Superior temporal gyrus (tissue), 1 donor: ENCODE data around the gene NFKBIB.
"Not testable (repeated sequence)": the region's sequence is repeated elsewhere in the genome, so short reads cannot be mapped to it uniquely, and the experiment has no call there.

Experiments
- DNase-seq: peaks from one replicate; pipeline ENCODE4 v3.0.0-alpha.2; 2016; ENCODE audit errors: extremely low spot score

NFKBIB gene

DNA sequence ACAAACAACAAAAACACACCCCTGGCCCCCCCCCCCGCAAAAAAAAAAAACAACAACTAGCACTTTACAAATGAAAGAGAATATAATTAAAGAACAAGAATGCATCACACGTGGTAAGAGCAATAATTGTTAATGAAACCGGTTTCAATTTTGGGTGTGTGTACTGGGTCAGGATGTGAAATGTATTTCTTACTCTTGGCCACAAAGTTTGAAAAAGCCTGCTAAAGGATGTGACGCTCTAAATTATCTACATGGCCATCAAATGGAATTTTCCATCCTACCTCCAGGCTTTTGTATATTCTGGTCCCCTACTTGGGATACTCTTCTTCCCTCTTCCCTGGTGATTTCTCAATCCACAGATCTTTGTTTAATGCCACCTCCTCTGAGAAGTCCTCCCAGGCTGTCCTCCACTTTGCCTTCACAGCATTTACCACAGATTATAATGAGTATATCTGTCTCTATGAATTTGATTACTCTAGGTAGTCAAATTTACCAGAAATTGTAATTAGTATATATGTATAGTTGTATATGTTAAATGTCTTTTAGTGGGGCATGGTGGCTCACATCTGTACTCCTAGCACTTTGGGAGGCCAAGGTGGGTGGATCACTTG, 28.7 kb downstream of the NFKBIB start:
- DNase-seq, result no peak

DNA sequence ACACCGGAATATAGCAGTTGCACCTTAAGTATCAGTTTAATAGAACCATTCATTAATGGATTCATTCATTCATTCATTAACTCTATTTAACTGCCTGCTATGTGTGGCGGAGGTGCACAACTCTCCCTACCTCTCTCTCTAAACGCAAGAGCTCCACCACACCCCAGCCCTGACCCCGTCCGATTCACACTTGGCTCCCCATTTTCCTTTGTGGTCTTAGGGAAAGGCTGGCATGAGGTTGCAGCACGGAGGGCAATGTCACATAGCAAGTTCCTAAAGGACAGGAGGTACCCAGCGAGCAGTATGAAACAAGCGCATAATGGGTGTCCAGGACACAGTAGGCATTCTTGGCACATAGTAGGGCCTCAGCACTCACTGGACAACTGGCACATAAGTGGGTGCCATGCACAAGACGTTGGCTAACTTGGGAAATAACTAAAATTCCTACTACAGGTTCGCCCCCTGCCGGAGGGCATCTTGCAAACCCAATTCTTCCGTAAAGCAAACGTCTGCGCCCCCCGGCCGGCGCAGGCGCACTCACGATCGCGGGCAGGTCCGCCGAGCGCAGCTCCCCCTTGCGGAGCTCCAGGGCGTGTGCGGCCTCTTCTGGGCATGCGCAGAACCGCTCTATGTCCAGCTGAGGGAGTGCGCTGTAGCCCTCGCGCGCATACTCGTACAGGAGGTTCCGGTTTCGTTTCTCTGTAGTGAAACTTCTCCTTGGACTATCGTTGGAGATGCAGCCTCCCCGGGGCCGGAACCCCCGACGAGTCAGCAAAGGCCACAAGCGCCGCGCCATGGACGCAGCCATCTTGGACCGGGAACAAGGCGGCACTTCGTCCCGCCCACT, 30.4 kb downstream of the NFKBIB start, which contains the start of gene SARS2:
Gene SARS2 (minus strand): TSS at position 835 of the 847 bp plus-strand sequence. CDS start 27 bp downstream, at position 808.
- peak; percentile 95 for DNase-seq

DNA sequence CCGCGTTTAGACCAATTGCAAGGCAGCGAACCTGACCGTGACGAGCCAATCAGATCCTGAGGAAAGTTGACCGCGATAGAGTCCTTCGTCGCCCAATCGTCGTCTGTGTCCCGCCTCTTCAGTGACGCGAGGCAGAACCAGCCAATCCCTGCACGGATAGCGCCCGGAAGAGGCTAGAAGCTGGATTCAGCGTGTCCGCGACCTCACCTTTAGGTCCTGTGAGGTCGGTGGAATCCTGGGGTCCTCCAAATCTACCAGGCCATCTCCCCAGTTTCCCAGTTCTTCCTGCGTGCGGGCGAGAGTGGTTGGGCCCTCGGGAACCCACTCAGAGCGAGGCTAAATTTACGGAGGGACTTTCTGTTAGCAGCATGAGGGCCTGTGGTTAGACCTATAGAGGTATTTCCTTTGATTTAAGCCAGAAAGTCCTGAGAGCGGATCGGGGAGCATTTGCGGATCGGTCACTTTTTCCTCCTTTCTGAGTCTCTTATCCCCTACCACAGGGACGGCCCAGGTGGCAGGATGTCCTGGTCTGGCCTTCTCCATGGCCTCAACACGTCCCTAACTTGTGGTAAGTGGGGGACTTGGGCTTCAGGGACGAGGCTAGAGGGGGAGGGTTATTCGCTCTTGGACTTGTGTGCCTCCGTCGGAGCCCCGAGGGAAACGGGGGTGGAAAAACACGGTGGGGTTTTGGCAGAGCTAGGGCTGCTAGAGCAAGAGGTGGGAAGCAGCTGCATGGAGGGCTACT, 31.2 kb downstream of the NFKBIB start, which contains the start of gene MRPS12:
Gene MRPS12 (plus strand): TSS at position 169 of the 745 bp plus-strand sequence. CDS start 351 bp downstream, at position 520.
- peak; percentile 100 for DNase-seq

DNA sequence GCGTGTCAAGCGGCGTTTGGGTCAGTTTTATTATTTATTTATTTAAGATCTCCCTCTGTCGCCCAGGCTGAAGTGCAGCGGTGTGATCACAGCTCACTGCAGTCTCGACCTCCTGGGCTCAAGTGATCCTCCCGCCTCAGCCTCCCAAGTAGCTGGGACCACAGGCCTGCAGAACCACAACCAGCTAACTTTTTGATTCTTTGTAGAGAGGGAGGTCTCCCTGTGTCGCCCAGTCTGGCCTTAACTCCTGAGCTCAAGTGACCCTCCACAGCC, 31.7 kb downstream of the NFKBIB start:
- no peak for DNase-seq

DNA sequence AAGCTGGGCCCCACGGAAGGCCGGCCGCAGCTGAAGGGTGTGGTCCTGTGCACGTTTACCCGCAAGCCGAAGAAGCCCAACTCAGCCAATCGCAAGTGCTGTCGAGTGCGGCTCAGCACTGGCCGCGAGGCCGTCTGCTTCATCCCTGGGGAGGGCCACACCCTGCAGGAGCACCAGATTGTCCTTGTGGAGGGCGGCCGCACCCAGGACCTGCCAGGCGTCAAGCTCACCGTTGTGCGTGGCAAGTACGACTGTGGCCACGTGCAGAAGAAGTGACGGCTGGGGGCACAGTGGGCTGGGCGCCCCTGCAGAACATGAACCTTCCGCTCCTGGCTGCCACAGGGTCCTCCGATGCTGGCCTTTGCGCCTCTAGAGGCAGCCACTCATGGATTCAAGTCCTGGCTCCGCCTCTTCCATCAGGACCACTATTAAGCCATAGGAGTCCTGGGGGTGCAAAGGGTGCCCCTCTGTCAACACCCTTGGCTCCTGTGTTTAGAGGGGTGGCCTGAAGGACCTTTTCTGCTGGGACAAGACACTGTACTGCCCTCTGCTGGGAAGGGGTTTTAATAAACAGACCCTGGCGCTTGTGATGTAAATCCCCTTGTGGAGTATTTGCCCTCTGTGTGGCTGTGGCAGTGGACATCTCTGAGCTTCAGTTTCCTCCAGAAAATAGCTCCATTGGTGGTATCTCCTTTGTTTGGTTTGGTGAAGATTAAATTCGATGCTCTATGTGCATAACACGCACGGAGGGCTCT, 32.8 kb downstream of the NFKBIB start:
- no peak for DNase-seq

DNA sequence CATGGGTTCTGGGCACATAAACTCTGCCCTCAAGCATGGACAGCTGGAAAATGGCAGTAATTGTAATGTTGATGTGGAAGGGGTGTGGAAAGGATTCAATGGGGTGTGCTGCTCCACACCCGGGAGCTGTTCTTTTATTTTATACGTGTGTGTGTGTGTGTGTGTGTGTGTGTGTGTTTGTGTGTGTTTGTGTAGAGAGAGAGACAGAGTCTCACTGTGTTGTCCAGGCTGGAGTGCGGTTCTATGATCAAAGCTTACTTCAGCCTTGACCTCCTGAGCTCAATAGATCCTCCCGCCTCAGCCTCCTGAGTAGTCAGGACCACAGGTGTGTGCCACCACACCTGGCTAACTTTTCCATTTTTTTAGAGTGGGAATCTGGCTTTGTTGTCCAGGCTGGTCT, 33.8 kb downstream of the NFKBIB start:
- DNase-seq, result no peak

DNA sequence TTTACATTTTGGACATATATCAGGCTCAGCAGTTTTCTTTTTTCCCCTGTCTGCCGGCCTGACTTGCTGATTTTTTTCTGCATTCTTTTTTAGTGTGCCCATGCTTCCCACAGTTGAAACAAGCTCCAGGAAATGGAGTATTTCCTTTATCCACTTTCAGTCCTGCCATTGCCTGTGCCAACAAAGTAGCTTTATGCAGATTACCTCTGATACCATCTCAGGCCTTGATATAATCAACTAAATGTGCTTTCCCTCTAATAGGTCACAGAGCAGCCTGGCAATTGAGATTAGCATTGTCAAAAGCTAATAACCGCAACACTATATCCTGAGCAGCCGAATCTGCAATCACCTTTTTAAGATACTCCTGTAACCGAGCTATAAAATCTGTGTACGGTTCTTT, 40.2 kb downstream of the NFKBIB start:
- no peak for DNase-seq

DNA sequence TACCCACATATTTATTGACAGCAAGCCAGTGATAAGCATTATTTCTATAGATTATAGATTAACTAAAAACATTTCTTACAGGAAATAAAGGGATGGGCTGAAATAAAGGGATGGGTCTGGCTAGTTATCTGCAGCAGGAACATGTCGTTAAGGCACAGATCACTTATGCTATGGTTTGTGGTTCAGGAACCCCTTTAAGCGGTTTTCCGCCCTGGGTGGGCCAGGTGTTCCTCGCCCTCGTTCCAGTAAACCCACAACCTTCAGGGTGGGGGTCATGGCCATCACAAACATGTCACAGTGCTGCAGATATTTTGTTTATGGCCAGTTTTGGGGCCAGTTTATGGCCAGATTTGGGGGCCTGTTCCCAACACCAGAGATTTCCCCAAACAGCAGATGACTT, 41.7 kb downstream of the NFKBIB start:
- DNase-seq, result not testable (repeated sequence)

DNA sequence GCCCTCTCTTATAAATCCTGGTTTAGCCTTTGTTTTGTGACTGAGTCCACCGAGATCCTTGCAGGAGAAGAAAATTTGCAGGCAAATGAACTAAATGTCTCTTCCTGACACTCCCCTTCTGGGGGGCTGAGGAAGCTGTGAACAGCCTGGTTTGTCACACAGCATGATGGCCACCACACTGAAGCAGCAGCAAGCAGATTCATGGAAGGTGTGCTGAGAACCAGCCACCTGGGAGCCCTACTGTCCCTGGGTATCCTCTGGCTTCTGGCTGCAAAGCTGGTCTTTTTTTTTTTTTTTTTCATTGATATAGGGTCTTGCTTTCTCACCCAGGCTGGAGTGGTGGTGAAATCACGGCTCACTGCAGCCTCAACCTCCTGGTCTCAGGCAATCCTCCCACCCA, 42.2 kb downstream of the NFKBIB start:
- no peak for DNase-seq

DNA sequence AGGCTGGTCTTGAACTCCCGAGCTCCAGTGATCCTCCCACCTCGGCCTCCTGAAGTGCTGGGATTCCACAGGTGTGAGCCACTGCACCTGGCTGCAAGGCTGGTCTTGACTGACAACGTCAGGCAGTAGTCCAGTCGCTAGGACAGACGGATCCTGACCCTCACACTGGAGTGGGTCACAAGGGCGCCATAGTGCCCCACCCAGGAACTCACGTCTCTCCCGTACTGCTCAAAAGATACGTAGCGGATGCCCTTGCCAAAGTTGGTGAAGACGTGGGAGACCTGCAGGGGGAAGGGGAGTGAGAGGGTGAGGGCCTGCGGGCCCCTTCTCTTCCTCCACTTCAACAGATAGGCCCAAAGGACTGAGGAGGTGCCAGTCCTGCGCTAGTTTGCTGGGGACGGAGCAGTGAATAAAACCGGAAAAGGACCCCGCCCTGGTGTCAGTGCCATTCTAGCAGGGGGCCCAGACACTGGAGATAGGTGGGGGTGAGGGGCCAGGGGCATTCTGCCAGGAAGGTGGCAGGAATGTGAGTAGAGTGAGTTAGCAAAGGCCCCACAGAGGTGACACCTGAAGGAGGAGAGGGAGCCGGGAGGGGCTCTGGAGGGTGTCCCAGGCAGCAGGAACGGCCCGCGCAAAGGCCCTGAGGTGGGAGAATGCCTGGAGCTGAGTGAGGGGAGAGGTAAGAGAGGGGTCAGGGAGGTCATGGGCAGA, 42.9 kb downstream of the NFKBIB start:
- no peak for DNase-seq

DNA sequence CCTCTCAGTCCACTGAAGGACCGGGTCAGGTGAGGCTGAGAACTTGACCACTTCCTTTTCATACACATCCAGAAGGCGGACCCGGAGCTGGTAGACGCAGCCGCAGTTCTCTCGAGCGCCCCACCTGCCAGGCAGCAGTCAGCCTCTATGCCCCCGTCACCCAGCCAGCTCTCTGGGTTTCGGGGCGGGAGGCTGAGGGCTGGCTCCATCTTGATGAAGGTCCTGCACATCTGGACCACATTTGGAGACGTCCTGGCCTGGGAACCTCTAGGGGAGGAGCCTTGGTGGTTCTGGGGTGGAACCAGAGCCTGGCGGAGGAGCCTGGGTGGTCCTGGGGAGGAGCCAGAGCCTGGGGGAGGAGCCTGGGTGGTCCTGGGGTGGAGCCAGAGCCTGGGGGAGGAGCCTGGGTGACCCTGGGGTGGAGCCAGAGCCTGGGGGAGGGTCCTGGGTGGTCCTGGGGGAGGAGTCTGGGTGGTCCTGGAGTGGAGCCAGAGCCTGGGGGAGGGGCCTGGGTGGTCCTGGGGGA, 45.3 kb downstream of the NFKBIB start:
- no peak for DNase-seq

DNA sequence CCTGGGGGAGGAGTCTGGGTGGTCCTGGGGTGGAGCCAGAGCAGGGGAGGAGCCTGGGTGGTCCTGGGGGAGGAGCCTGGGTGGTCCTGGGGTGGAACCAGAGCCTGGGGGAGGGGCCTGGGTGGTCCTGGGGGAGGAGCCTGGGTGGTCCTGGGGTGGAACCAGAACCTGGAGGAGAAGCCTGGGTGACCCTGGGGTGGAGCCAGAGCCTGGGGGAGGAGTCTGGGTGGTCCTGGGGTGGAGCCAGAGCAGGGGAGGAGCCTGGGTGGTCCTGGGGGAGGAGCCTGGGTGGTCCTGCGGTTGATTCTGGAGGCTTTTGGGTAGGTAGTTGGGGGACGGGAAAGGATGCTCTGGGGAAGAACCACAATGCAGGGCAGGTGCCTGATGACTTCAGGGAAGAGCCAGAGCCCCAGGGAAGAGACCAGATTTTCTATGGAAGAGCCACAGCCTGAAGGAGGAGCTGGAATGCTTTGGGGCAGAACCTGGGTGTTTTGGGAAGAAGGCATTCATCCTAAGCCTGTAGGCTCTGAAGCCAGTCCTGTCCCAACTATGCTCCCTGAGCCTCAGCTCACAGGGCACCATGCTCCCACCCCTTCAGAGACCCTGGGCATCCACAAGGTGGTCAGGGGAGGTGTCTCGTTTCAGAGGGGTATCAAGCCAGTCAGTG, 45.9 kb downstream of the NFKBIB start:
- no peak for DNase-seq

DNA sequence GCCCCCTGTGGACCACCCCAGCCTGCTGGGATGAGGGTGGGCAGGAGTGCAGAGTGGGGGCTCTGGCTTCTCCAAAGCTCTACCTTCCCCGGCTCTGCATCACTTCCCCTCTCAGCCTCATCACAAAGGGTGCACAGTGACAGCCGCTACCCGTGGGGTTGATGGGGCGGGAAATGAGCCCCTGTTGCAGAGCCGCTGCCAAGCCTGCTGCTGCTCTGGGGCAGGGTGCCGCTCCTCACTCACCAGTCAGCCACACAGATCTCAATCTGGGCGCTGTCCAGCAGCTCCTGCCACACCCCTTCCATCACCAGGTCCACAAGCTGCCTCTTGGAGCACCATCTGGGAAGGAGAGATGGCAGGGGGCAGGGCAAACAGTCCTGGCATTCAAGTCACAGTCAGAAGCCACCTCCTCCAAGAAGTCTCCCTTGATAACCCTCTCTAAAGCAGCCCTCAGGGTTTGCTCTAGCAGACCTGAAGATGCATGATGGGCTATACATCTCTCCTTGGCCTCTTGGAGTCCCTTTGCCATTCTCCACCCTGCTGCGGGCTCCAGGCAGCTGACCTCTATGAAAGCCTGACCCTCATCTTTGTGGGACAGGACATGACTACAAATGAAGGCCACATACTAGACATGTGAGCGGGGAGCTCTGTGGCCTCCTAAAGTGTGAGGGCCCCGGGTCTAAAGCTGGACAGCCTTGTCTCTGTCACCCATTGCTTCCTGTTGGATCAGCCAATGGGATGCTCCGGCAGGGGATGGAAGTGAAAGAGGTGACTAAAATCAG, 46.7 kb downstream of the NFKBIB start:
- DNase-seq, result no peak

DNA sequence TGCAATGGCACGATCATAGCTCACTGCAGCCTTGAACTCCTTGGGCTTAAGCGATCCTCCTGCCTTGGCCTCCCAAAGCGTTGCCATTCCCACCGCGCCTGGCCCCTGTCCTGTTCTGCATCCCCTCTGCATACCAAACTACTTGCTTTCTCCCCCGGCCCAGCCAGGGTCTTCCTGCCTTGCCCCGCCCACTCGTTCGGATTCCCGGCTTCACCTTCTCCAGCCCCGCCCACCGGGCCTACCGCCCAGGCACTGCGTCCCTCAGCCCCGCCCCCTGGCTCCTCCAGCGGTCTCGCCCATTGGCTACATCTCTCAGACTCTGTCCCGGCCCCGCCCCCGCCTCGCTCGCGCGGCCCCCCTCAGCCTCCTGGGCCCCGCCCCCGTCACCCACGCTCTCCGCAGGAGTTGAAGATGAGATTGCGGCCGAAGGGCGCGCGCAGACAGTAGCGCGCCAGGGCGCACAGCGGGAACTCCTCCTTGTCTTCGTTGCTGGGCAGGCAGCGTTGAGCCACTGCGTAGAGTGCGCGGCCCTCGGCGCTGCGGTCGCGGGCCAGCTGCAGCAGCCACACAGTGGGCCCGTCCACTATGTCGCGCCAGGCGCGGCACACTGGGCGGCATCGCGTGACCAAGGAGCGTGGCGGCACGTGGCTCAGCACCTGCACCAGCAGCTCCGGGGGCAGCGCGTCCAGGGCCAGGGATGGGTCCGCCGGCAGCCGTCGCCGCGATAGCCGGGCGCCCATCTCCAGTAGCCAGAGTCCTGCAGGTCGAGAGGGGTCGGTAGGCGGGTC, 50.0 kb downstream of the NFKBIB start:
- peak; percentile 79 for DNase-seq

DNA sequence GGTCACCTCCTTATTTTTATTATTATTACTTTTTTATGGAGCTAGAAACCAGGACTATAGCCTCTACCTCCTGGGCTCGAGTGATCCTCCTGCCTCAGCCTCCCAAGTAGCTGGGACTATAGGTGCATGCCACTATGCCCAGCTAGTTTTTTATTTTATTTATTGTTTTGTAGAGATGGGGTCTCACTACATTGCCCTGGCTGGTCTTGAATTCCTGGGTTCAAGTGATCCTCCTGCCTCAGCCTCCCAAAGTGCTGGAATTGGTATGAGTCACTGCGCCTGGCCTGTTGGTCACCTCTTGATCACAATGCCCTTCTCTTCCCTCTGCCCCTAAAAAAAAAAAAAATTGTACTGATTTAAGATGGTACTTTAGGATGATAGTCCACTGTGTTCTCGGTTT, 51.4 kb downstream of the NFKBIB start:
- DNase-seq, result no peak

DNA sequence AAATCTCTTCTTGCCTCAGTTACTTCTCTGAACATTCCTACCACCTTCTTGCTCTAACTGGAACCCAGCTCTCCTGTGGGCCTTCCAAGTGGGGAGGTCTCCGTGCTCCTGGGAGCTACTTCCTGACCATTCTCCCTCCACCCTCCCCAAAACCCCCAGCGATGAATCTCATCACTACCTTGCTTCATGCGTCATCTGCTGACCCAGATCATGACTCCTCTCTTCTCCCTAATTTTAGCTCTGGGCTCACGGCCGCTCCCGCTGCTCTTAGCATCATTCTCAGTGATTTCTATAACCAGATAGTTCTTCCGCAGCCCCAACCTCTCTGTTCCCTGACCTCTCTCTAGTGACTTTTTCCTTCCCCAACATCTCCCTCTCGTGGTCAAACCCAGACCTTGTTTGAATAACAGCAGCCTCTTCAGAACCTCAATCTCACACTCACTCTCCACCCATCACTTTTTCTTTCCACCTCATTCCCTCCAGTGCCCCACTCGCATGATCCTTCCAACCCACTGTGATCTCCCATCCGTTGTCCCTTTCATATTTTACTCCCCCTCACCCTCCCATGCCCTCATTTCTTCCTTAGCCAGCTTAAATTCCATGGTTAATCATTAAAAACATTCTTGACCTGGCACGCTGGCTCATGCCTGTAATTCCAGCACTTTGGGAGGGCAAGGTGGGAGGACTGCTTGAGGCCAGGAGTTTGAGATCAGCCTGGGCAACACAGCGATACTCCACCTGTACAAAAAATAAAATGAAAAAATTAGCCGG, 52.8 kb downstream of the NFKBIB start:
- peak; percentile 76 for DNase-seq

DNA sequence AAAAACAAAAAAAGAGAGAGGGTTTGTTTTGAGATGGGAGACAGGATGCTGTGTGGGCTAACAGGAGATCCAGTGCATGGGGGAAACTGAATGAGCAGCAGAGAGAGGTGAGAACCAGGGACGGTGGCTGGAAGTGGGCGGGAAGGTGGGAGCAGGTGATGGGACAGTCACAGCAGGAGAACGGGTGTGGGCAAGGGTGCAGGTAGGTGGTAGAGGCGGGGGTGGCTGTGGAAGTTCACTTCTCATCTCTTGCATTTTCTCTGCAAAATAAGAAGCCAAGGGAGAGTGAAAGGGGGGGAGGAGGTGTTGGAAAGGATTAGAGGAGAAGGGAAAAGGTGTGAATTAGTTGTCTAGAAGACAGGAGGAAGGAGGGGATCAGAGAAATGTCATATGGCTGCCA, 53.9 kb downstream of the NFKBIB start:
- no peak for DNase-seq

DNA sequence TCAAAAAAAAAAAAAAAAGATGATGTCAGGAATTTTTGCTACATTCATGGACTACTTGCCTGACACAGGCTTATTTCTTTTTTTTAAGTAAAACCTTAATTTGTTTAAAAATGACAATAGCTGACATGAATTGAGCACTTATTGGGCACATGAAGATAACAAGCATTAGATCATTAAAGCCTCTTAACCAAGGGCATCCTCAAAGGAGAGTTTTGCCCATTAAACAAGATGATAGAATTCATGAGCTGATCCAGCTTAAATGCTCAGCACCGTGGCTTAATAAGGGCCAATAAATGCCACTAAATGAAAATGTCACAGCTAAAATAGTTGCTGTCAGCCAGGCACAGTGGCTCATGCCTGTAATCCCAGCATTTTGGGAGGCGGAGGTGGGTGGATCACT, 56.5 kb downstream of the NFKBIB start:
- DNase-seq, result no peak
